HepG2 (cell line): Measurements from ENCODE around the gene ABCB6. TPM values are rescaled to one million over a fixed set of nuclear protein-coding genes. Genes with fewer than 3 reads are reported as not detected.

Experiments used
- CSRNP2 ChIP-seq: sonication (generic); formaldehyde crosslinking; conservative IDR thresholded peaks from 2 replicates; pipeline ENCODE4 v1.8.0; 2022; ENCODE audit warnings: low read depth, missing genetic modification reagents
- FOXJ3 ChIP-seq: sonication (generic); formaldehyde crosslinking; IDR thresholded peaks from 2 replicates; pipeline ENCODE4 v1.4.0; 2020; ENCODE audit warnings: missing genetic modification reagents, mild to moderate bottlenecking, borderline replicate concordance
- HDAC6 ChIP-seq: fragments of 200-600 bp; sonication (generic); IDR thresholded peaks from 2 replicates; pipeline ENCODE4 v1.7.0; 2017; ENCODE audit warnings: mild to moderate bottlenecking, antibody characterized with exemption, low read length, low read depth
- KLF11 ChIP-seq: IDR thresholded peaks from 2 replicates; pipeline ENCODE4 v1.6.1; 2016; ENCODE audit warnings: missing compliant biosample characterization
- MYPOP ChIP-seq: sonication (generic); formaldehyde crosslinking; IDR thresholded peaks from 2 replicates; pipeline ENCODE4 v1.8.1; 2023; ENCODE audit warnings: mild to moderate bottlenecking, moderate library complexity, missing genetic modification reagents
- NFKB2 ChIP-seq: sonication (generic); formaldehyde crosslinking; IDR thresholded peaks from 2 replicates; pipeline ENCODE4 v1.4.0; 2020; ENCODE audit warnings: missing genetic modification reagents, borderline replicate concordance
- PRDM15 ChIP-seq: sonication (generic); formaldehyde crosslinking; IDR thresholded peaks from 2 replicates; pipeline ENCODE4 v1.4.0; 2020; ENCODE audit warnings: missing genetic modification reagents
- SMAD3 ChIP-seq: sonication (generic); formaldehyde crosslinking; IDR thresholded peaks from 2 replicates; pipeline ENCODE4 v1.4.0; 2020; ENCODE audit warnings: missing genetic modification reagents
- ZBTB1 ChIP-seq: sonication (generic); formaldehyde crosslinking; IDR thresholded peaks from 2 replicates; pipeline ENCODE4 v1.4.0; 2020; ENCODE audit warnings: missing genetic modification reagents, borderline replicate concordance
- ZKSCAN5 ChIP-seq: sonication (generic); formaldehyde crosslinking; IDR thresholded peaks from 2 replicates; pipeline ENCODE4 v1.5.1; 2020; ENCODE audit warnings: mild to moderate bottlenecking, missing genetic modification reagents
- ZNF251 ChIP-seq: sonication (generic); formaldehyde crosslinking; IDR thresholded peaks from 2 replicates; pipeline ENCODE4 v1.9.0; 2021; ENCODE audit warnings: mild to moderate bottlenecking, missing genetic modification reagents
- ZNF33B ChIP-seq: sonication (generic); formaldehyde crosslinking; IDR thresholded peaks from 2 replicates; pipeline ENCODE4 v1.5.1; 2020; ENCODE audit warnings: mild to moderate bottlenecking, missing genetic modification reagents
- ZNF598 ChIP-seq: sonication (generic); formaldehyde crosslinking; IDR thresholded peaks from 2 replicates; pipeline ENCODE4 v1.5.1; 2020; ENCODE audit warnings: mild to moderate bottlenecking, missing genetic modification reagents, borderline replicate concordance
- ZNF747 ChIP-seq: sonication (generic); formaldehyde crosslinking; IDR thresholded peaks from 2 replicates; pipeline ENCODE4 v1.8.1; 2023; ENCODE audit warnings: missing genetic modification reagents, mild to moderate bottlenecking, borderline replicate concordance
- ZNF878 ChIP-seq: sonication (generic); formaldehyde crosslinking; IDR thresholded peaks from 2 replicates; pipeline ENCODE4 v1.8.1; 2023; ENCODE audit warnings: mild to moderate bottlenecking, missing genetic modification reagents, moderate library complexity
- ZSCAN21 ChIP-seq: sonication (generic); formaldehyde crosslinking; IDR thresholded peaks from 2 replicates; pipeline ENCODE4 v1.8.0; 2022; ENCODE audit warnings: mild to moderate bottlenecking, missing genetic modification reagents, moderate library complexity, borderline replicate concordance
- polyA plus RNA-seq, 8 experiments: library from polyadenylated mRNA; depleted of rRNA in 3 of 8; stranded (reverse) in 7 of 8; unstranded in 1 of 8; fragments of >200 nt; fragmentation: Illumina TruSeq in 4 of 8; extraction: Trizol in 4 of 8; gene quantifications; 2 replicates each; pipeline versions ENCODE4 v1.2.1 to v1.2.3, GENCODE V29; 2011 to 2016; ENCODE audit warnings: low read depth in 4 of 8, missing spikeins in 1 of 8, mixed read lengths in 1 of 8; ENCODE audit not compliant: insufficient read depth in 1 of 8
- total RNA-seq, 5 experiments: library from RNA; depleted of rRNA; stranded (reverse); fragments of >200 nt; fragmentation: Illumina TruSeq; extraction: Trizol; gene quantifications; 2 replicates each; pipeline ENCODE4 v1.2.3, GENCODE V29; 2016; ENCODE audit warnings: low read depth in 1 of 5
- TF ChIP-seq, protein P1 (sequence below): sonication (generic); formaldehyde crosslinking; IDR thresholded peaks from 2 replicates; pipeline ENCODE4 v1.5.0; 2020; ENCODE audit warnings: missing genetic modification reagents
- TF ChIP-seq, protein P2 (sequence below): sonication (generic); formaldehyde crosslinking; IDR thresholded peaks from 2 replicates; pipeline ENCODE4 v1.4.0; 2020; ENCODE audit warnings: missing genetic modification reagents

The ABCB6 gene
- total and polyA plus RNA-seq, 2 of the 13 experiments (the other 11 are each of a cell fraction or from before 2014, with no cell fraction given): 91.1 to 137 TPM

DNA sequence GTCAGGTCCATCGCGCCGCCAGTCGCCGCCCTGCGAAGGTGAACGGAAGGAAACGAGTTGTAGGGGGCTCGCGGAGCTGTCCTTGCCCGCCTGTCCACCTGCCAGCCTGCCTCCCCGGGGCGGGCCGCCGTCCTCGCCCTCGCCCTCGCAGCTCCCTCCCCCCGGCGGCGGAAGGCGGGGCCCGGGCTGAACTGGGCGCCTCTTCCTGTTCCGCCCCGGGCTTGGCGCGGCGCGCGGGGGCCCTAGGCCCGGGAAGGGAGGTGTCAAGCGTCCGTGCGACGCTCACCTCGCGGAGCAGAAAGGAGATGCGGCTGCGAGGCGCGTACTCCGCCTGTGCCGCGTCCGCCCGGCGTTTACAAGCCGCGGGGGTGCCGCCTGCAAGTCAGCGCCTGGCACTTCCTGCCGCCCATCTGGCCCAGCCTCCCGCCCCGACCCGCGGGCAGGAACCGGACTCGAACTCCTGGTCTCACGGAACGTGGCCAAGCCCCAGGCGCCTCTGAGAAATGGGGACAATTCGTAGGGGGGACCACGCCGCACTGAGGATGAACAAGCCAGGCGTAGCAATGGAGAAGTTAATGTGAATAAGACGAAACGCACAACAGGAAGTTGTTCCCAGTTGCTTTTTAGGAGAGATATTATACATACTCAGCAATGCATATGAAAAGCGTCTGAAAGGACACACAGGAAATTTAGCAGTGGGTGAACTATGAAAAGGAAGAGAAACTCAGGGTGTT lies 41.8 kb downstream of the ABCB6 start, which contains the start of gene CNPPD1 (continued):
- TF ChIP-seq ZNF878 (peak; percentile 98), ZNF747 (CRISPR knock-in tag) (peak; percentile 90; the same call in 1 of the 2 replicates), CSRNP2 (CRISPR knock-in tag) (peak; percentile 89; the same call in 1 of the 2 replicates), ZKSCAN5 (no peak), SMAD3 (CRISPR knock-in tag) (peak; percentile 52; the same call in 1 of the 2 replicates), PRDM15 (peak; percentile 75), ZNF598 (peak; percentile 56; the same call in 1 of the 2 replicates), HDAC6 (no peak), ZBTB1 (CRISPR knock-in tag) (peak; percentile 68; the same call in 1 of the 2 replicates), NFKB2 (CRISPR knock-in tag) (peak; percentile 99), ZSCAN21 (CRISPR knock-in tag) (peak; percentile 98), FOXJ3 (CRISPR knock-in tag) (no peak), MYPOP (CRISPR knock-in tag) (peak; percentile 91), ZNF251 (no peak), ZNF33B (peak; percentile 93), KLF11 (no peak)
- TF ChIP-seq, protein P1, sequence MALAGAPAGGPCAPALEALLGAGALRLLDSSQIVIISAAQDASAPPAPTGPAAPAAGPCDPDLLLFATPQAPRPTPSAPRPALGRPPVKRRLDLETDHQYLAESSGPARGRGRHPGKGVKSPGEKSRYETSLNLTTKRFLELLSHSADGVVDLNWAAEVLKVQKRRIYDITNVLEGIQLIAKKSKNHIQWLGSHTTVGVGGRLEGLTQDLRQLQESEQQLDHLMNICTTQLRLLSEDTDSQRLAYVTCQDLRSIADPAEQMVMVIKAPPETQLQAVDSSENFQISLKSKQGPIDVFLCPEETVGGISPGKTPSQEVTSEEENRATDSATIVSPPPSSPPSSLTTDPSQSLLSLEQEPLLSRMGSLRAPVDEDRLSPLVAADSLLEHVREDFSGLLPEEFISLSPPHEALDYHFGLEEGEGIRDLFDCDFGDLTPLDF (CRISPR knock-in tag): peak; percentile 95
- TF ChIP-seq, protein P2, sequence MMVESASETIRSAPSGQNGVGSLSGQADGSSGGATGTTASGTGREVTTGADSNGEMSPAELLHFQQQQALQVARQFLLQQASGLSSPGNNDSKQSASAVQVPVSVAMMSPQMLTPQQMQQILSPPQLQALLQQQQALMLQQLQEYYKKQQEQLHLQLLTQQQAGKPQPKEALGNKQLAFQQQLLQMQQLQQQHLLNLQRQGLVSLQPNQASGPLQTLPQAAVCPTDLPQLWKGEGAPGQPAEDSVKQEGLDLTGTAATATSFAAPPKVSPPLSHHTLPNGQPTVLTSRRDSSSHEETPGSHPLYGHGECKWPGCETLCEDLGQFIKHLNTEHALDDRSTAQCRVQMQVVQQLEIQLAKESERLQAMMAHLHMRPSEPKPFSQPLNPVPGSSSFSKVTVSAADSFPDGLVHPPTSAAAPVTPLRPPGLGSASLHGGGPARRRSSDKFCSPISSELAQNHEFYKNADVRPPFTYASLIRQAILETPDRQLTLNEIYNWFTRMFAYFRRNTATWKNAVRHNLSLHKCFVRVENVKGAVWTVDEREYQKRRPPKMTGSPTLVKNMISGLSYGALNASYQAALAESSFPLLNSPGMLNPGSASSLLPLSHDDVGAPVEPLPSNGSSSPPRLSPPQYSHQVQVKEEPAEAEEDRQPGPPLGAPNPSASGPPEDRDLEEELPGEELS (CRISPR knock-in tag): peak; percentile 90
